GM18519 (cell line): ENCODE data around the gene MYADM.

Source experiments
- ATAC-seq: cut with Tn5 transposase; IDR thresholded peaks from one replicate; pipeline ENCODE4 v1.9.1; 2021; ENCODE audit warnings: mild to moderate bottlenecking, moderate library complexity; ENCODE audit not compliant: unreplicated experiment, low FRiP score

MYADM gene

GRCh38 chr19:53908935-53909415 is 41.3 kb downstream of the MYADM start, which contains the start of gene CACNG7:
Gene CACNG7 (plus strand): TSS chr19:53909278. CDS start chr19:53912832, 3,554 bp downstream.
- no peak for ATAC-seq

- no peak for ATAC-seq
These were observed 41.9 kb downstream of the MYADM start for GRCh38 chr19:53909471-53910169.

GRCh38 chr19:53910170-53910518 is 42.5 kb downstream of the MYADM start:
- ATAC-seq = no peak

GRCh38 chr19:53912653-53913052 is 45.0 kb downstream of the MYADM start:
- no peak for ATAC-seq

GRCh38 chr19:53915000-53915399 is 47.3 kb downstream of the MYADM start:
- ATAC-seq = no peak

- ATAC-seq = no peak
These were observed 48.3 kb downstream of the MYADM start for GRCh38 chr19:53916004-53916403.

GRCh38 chr19:53917356-53917755 is 49.7 kb downstream of the MYADM start:
- no peak for ATAC-seq
